GM13977 (cell line): ENCODE data around the gene MSH6.

ENCODE experiments used
- DNase-seq: peaks from one replicate; pipeline ENCODE4 v3.0.0; 2012; ENCODE audit warnings: low spot score
- in situ Hi-C: fragments of 300-500 bp; cut with MboI; formaldehyde crosslinking; loops from one replicate; pipeline ENCODE4 v1.12.0; 2022; ENCODE audit warnings: low sequenced_read_pairs, low pct_unique_long_range_greater_than_20kb, mixed read lengths, inconsistent platforms; ENCODE audit not compliant: unreplicated experiment
- TF ChIP-seq, protein P1 (sequence below): IDR thresholded peaks from 2 replicates; pipeline ENCODE4 v1.5.1; 2012; ENCODE audit warnings: mild to moderate bottlenecking, control low read depth; ENCODE audit not compliant: insufficient read depth; ENCODE audit errors: extremely low read depth, missing control alignments

MSH6 gene

DNA sequence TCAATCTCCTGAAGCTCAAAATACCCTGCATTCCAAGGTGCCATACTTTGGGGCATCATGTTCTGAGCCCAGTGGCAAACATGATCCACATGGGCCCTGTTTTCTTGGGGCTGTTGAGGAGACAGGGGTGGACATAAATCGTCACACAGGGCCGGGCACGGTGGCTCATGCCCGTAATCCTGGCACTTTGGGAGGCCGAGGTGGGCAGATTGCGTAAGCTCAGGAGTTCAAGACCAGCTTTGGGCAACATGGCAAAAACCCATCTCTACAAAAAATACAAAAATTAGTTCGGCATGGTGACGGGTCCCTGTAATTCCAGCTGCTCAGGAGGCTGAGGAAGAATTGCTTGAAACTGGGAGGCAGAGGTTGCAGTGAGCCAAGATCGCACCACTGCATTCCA, 13.6 kb upstream of the MSH6 start:
- DNase-seq: no peak
- TF ChIP-seq, protein P1, sequence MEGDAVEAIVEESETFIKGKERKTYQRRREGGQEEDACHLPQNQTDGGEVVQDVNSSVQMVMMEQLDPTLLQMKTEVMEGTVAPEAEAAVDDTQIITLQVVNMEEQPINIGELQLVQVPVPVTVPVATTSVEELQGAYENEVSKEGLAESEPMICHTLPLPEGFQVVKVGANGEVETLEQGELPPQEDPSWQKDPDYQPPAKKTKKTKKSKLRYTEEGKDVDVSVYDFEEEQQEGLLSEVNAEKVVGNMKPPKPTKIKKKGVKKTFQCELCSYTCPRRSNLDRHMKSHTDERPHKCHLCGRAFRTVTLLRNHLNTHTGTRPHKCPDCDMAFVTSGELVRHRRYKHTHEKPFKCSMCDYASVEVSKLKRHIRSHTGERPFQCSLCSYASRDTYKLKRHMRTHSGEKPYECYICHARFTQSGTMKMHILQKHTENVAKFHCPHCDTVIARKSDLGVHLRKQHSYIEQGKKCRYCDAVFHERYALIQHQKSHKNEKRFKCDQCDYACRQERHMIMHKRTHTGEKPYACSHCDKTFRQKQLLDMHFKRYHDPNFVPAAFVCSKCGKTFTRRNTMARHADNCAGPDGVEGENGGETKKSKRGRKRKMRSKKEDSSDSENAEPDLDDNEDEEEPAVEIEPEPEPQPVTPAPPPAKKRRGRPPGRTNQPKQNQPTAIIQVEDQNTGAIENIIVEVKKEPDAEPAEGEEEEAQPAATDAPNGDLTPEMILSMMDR: no peak
- in situ Hi-C loops: no loop called here

DNA sequence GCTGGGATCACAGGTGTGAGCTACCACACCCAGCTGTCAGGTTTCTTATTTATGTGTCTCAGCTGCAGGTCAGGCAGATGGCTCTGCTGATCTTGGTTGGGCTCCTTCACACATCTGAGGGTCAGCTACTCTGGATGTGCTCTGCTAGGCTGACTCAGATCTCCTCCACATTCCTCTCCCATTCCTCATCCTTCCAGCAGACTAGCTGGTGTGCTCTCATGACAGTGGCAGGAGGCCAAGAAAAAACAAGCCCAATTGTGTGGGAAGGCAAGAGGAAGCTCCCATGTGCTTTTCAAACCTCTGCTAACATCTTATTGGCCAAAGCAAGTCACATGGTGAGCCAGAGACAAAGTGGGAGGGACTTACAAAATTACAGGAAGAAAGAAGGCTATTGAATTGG, 11.7 kb upstream of the MSH6 start:
- TF ChIP-seq, protein P1: no peak
- in situ Hi-C loops: loop anchor here (10.0 kb wide), 1 partner anchor 436 kb away; no protein-coding TSS in a partner anchor
- DNase-seq: no peak

DNA sequence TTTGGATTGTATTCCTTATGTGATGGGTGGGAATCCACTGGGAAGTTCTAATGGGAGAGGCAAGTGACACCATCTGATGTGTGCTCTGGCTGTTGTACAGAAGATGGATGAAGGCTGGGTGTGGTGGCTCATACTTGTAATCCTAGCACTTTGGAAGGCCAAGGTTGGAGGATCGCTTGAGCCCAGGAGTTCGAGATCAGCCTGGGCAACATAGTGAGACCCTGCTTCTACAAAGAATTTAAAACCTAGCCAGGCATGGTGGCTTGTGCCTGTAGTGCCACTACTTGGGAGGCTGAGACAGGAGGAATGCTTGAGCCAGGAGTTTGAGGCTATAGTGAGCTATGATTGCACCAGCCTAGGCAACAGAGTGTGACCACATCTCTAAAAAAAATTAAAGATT, 10.6 kb upstream of the MSH6 start:
- DNase-seq: no peak
- TF ChIP-seq, protein P1: no peak
- in situ Hi-C loops: loop anchor here (10.0 kb wide), 1 partner anchor 438 kb away; no protein-coding TSS in a partner anchor

DNA sequence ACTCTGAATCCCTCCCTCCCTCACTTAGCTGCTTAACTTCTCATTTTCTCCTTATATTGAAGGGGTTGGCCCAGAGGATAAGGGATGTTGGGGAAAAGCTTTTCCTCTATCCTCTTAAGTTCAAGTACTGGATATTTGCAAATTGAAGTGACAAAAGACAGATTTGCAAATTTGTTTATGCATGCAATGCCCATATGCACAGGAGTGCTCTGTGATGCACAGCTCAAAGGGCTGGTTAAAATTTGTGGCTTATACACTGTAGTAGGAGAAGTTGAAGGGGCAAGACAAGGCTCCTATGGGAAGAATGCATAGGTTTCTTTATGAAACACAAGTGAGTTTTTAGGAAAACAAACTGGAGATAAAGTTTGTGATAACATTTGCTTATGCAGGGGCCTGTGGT, 8.4 kb upstream of the MSH6 start:
- no peak for DNase-seq
- TF ChIP-seq, protein P1: no peak

DNA sequence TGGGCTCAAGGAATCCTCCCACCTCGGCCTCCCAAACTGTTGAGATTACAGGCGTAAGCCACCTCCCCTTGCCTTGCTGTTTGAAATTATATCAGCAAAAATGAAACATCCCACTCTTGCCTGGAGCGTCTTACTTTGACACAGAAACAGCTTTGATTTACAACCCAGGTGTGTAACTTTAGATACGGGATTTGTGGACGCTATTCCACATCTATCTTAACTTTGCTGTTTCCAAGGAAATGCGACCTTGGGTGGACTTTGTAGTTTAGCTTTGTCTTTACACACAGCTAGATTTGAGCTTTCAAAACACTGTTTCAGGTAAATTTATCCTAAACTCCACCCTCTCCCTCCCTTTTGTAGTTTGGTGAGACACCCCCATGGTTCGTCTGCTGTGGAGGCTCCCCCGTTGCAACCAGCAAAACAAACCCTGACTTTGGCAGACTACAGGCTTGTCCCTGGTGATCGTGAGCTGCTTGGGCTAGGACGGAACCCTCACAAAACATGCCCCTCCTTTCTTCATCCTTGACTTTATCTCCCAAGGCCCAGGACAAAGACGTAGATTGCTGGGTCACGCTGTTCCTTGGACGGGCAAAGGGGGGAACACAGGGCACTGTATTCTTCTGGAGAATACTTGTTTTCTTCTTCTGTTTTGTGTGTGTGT, 5.5 kb upstream of the MSH6 start:
- in situ Hi-C loops: loop anchor here (10.0 kb wide), 1 partner anchor 443 kb away; no protein-coding TSS in a partner anchor
- TF ChIP-seq, protein P1: no peak
- DNase-seq: no peak

More for the DNA sequence above, 8.4 kb upstream of the MSH6 start:
- in situ Hi-C loops: loop anchor here (10.0 kb wide), 1 partner anchor 440 kb away; no protein-coding TSS in a partner anchor

DNA sequence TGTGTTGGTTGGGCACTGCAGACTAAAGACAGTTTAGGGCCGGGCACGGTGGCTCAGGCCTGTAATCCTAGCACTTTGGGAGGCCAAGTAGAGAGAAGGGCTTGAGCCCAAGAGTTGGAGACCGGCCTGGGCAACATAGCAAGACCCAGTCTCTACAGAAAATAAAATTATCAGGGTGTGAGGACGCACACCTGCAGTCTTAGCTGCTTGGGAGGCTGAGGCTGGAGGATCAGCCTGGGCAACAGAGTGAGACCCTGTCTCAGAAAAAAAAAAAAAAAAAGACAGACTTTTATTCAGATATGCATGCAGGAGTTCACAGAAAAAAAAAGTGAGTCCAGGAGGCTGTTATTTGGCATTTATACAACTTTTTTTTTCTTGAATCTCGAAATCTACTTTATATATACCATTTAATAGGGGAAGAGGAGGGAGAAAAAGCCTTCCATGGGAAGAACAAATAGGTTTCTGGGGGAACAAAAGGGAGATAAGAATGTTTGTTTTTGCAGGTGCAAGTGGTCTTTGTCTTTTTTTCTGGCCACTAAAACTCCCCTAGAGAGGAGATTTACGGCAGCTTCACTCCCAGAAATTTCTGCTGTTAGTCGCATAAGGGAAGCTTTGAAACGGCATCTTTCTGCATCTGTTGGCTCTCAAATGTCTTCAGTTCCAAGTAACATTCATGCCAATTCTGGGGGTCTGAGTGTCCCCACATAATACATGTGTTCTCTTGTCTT, 4.1 kb upstream of the MSH6 start:
- no peak for DNase-seq
- TF ChIP-seq, protein P1: no peak
- in situ Hi-C loops: loop anchor here (10.0 kb wide), 1 partner anchor 444 kb away; no protein-coding TSS in a partner anchor
